CD4-positive, alpha-beta T cell treated with Interleukin-21 for 1 hour (primary cell): ENCODE measurements around the gene MAML3.

ENCODE experiments used
- DNase-seq: peaks from one replicate; pipeline ENCODE4 v3.0.0-alpha.2; 2020

The MAML3 gene

GRCh38 chr4:140154572-140154891 lies 548 bp upstream of the MAML3 start:
- DNase-seq, result no peak

GRCh38 chr4:140153419-140153717 lies 616 bp downstream of the MAML3 start:
- DNase-seq, result peak; percentile 1

GRCh38 chr4:140152751-140153418 lies 1.1 kb downstream of the MAML3 start:
- peak; percentile 33 for DNase-seq

GRCh38 chr4:140152013-140152703 lies 1.8 kb downstream of the MAML3 start:
- peak; percentile 76 for DNase-seq

GRCh38 chr4:140151699-140152012 lies 2.3 kb downstream of the MAML3 start:
- DNase-seq, result peak; percentile 59

- peak; percentile 74 for DNase-seq
These were observed 2.9 kb downstream of the MAML3 start for GRCh38 chr4:140150886-140151698.

- DNase-seq, result no peak
These were observed 3.4 kb downstream of the MAML3 start for GRCh38 chr4:140150636-140150885.

- DNase-seq, result peak; percentile 61
These were observed 3.9 kb downstream of the MAML3 start for GRCh38 chr4:140149846-140150635.

- no peak for DNase-seq
These were observed 9.9 kb downstream of the MAML3 start for GRCh38 chr4:140144050-140144449.

GRCh38 chr4:140141210-140141835 lies 12.7 kb downstream of the MAML3 start:
- no peak for DNase-seq

GRCh38 chr4:140140566-140140965 lies 13.4 kb downstream of the MAML3 start:
- DNase-seq, result no peak

- no peak for DNase-seq
These were observed 15.6 kb downstream of the MAML3 start for GRCh38 chr4:140138428-140138827.

- no peak for DNase-seq
These were observed 16.3 kb downstream of the MAML3 start for GRCh38 chr4:140137671-140138070.

- DNase-seq, result no peak
These were observed 17.5 kb downstream of the MAML3 start for GRCh38 chr4:140136509-140136908.

GRCh38 chr4:140135529-140136088 lies 18.4 kb downstream of the MAML3 start:
- no peak for DNase-seq

- DNase-seq, result no peak
These were observed 19.1 kb downstream of the MAML3 start for GRCh38 chr4:140134746-140135425.

- DNase-seq, result no peak
These were observed 20.4 kb downstream of the MAML3 start for GRCh38 chr4:140133576-140133975.

- DNase-seq, result no peak
These were observed 22.2 kb downstream of the MAML3 start for GRCh38 chr4:140131675-140132229.

- no peak for DNase-seq
These were observed 23.3 kb downstream of the MAML3 start for GRCh38 chr4:140130677-140131076.

GRCh38 chr4:140127422-140127821 lies 26.6 kb downstream of the MAML3 start:
- no peak for DNase-seq

- DNase-seq, result no peak
These were observed 27.7 kb downstream of the MAML3 start for GRCh38 chr4:140126261-140126660.

GRCh38 chr4:140125374-140125773 lies 28.6 kb downstream of the MAML3 start:
- DNase-seq, result no peak
